HG02798 (cell line): ENCODE measurements around the gene REC114.
"Not testable (repeated sequence)": the region's sequence is repeated elsewhere in the genome, so short reads cannot be mapped to it uniquely, and the experiment has no call there.

Source experiments
- ATAC-seq: cut with Tn5 transposase; IDR thresholded peaks from one replicate; pipeline ENCODE4 v1.9.1; 2021; ENCODE audit warnings: mild to moderate bottlenecking; ENCODE audit not compliant: unreplicated experiment, poor library complexity

Gene REC114

GRCh38 chr15:73570355-73571032 lies 127.5 kb downstream of the REC114 start:
- no peak for ATAC-seq

GRCh38 chr15:73571346-73571745 lies 128.4 kb downstream of the REC114 start:
- no peak for ATAC-seq

GRCh38 chr15:73572296-73572695 lies 129.3 kb downstream of the REC114 start:
- no peak for ATAC-seq

- no peak for ATAC-seq
These were observed 130.1 kb downstream of the REC114 start for GRCh38 chr15:73573037-73573436.

- ATAC-seq, result no peak
These were observed 130.6 kb downstream of the REC114 start for GRCh38 chr15:73573572-73573971.

- no peak for ATAC-seq
These were observed 132.8 kb downstream of the REC114 start for GRCh38 chr15:73575636-73576247.

GRCh38 chr15:73577593-73577992 lies 134.6 kb downstream of the REC114 start:
- ATAC-seq, result not testable (repeated sequence)

- no peak for ATAC-seq
These were observed 135.1 kb downstream of the REC114 start for GRCh38 chr15:73578026-73578425.

- ATAC-seq, result no peak
These were observed 140.0 kb downstream of the REC114 start for GRCh38 chr15:73582851-73583379.

- no peak for ATAC-seq
These were observed 140.6 kb downstream of the REC114 start for GRCh38 chr15:73583544-73583943.

- no peak for ATAC-seq
These were observed 141.9 kb downstream of the REC114 start for GRCh38 chr15:73584699-73585420.

GRCh38 chr15:73585871-73586654 lies 143.1 kb downstream of the REC114 start:
- no peak for ATAC-seq

GRCh38 chr15:73589766-73590165 lies 146.8 kb downstream of the REC114 start:
- no peak for ATAC-seq

- no peak for ATAC-seq
These were observed 147.3 kb downstream of the REC114 start for GRCh38 chr15:73590263-73590662.

GRCh38 chr15:73593304-73594074 lies 150.5 kb downstream of the REC114 start:
- no peak for ATAC-seq

GRCh38 chr15:73594109-73594508 lies 151.1 kb downstream of the REC114 start:
- no peak for ATAC-seq

GRCh38 chr15:73596174-73596573 lies 153.2 kb downstream of the REC114 start:
- ATAC-seq, result no peak

GRCh38 chr15:73597036-73597638 lies 154.2 kb downstream of the REC114 start:
- ATAC-seq, result no peak

GRCh38 chr15:73598530-73599160 lies 155.7 kb downstream of the REC114 start:
- no peak for ATAC-seq
